ENCODE results near the gene C16orf87.
"Not testable (repeated sequence)": the region's sequence is repeated elsewhere in the genome, so short reads cannot be mapped to it uniquely, and the experiment has no call there.

The C16orf87 gene

DNA sequence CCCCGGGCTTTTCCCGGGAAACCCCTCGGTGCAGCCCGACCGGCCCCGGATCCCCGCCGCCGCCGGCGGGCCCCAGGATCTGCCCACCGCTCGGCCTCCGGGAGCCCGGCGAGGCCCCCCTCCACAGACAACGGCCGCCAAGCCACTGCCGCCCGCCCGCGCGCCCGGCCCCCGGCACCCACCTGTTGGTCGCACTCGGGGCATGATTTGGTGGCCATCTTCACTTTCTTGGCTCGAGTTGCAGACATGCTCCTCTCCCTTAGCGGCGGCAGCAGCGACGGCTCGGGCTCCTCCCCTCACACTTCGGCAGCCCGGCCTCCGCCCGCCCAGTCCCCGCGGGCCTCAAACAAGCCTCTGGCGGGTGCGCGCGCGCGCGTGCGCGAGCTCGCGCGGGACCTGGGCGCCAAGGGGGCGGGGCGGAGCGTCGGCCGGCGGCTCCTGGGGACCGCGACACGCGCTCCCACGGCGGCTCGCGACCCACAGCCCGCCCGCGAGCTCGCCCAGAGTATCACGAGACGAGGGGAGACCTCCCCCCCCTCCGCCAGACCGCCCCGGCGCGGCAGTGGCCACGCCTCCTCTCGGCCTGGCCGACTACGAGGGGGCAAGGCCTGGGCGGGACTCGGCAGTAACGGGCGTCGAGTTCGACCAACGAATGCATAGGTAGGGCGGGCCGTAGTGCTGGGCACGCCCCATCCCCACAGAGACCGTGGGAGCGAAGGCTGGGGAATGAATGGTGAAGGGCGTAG lies at the start of gene C16orf87:
TSS of gene C16orf87 (minus strand) at position 279 of the 746 bp plus-strand sequence. CDS start at position 248, 31 bp downstream.
- no peak for DNase-seq

DNA sequence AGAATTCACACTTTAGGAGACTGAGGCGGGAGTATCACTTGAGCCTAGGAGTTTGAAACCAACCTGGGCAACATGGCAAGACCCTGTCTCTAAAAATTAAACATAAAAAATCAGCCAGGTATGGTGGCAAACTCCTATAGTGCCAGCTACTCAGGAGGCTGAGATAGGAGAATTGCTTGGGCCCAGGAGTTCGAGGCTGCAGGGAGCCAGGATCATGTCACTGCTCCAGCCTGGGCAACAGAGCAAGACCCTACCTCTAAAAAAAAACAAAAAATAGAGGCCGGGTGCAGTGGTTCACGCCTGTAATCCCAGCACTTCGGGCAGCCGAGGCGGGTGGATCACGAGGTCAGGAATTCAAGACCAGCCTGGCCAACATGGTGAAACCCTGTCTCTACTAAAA lies 44.3 kb upstream of the C16orf87 start:
- no peak for DNase-seq

GRCh38 chr16:46873201-46873600 lies 42.2 kb upstream of the C16orf87 start:
- DNase-seq = no peak

DNA sequence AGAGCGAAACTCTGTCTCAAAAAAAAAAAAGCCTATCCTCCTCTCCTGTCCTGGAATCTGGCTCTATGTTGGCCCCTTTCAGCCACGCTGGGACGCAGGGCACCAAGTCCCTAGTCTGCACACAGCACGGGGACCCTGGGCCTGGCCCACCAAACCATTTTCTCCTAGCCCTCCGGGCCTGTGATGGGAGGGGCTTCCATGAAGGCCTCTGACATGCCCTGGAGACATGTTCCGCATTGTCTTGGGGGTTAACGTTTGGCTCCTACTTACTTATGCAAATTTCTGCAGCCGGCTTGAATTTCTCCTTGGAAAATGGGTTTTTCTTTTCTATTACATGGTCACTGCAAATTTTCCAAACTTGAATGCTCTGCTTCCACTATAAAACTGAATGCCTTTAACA lies 40.6 kb upstream of the C16orf87 start:
- no peak for DNase-seq

DNA sequence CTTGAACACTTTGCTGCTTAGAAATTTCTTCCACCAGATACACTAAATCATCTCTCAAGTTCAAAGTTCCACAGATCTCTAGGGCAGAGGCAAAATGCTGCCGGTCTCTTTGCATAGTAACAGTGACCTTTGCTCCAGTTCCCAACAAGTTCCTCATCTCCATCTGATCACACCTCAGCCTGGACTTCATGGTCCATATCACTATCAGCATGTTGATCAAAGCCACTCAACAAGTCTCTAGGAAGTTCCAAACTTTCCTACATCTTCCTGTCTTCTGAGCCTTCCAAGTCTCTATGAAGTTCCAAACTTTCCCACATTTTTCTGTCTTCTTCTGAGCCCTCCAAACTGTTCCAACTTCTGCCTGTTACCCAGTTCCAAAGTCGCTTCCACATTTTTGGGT lies 37.9 kb upstream of the C16orf87 start:
- DNase-seq = not testable (repeated sequence)

DNA sequence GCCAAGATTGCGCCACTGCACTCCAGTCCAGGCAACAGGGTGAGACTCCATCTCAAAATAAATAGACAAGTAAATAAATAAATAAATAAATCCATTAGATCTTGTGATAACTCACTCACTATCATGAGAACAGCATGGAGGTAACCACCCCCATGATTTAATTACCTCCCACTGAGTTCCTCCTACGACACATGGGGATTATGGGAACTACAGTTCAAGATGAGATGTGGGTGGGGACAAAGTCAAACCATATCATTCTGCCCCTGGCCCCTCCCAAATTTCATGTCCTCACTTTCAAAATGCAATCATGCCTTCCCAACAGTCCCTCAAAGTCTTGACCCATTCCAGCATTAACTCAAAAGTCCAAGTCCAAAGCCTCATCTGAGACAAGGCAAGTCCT lies 36.5 kb upstream of the C16orf87 start:
- not testable (repeated sequence) for DNase-seq

- DNase-seq = no peak
Observed at GRCh38 chr16:46866286-46866685, 35.3 kb upstream of the C16orf87 start.

DNA sequence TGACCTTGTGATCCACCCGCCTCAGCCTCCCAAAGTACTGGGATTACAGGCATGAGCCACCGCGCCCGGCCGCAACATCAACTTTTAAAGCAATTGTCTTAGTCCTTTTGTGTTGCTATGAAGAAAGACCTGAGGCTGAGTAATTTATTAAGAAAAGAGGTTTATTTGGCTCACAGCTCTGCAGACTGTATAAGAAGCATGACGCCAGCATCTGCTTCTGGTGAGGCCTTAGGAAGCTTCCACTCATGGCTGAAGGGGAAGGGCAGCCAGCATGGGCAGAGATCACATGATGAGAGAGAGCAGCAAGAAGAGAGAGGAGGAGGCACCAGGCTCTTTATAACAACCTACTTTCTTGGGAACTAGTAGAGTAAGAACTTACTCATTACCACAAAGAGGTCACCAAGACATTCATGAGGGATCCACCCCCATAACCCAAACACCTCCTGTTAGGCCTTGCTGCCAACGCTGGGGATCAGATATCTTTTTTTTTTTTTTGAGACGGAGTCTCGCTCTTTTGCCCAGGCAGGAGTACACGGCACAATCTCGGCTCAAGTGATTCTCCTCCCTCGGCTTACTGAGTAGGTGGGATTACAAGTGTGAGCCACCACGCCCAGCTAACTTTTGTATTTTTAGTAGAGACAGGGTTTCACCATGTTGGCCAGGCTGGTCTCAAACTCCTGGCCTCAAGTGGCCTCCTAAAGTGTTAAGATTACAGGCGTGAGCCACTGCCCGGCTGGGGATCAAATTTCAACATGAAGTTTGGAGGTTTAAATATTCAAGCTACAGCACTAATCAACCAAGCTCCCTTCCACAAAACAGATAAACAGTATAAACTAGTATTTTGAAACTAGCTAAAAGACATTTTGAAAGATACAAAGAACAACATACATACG lies 31.8 kb upstream of the C16orf87 start:
- no peak for DNase-seq

GRCh38 chr16:46859719-46860152 lies 28.8 kb upstream of the C16orf87 start:
- no peak for DNase-seq

DNA sequence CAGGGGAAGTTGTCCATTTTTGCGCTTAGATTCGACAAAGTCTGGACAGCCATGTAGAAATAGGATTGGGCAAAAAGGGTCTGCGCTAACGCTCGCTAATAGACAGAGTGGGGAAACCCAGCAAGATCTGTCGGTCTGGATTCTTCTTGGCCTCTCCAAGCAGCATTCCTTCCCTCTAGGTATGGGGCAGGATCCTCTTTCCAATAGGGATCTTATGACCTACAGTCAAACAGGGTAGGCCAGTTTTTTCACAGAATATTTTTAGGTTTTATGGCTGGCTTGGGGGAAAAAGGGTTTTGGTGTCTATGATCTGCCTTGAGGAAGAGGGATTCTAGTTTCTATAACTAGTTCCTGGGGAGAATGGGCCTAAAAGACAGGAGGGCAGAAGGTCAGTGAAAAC lies 27.2 kb upstream of the C16orf87 start:
- no peak for DNase-seq

GRCh38 chr16:46857368-46857945 lies 26.5 kb upstream of the C16orf87 start:
- no peak for DNase-seq

GRCh38 chr16:46855389-46855788 lies 24.4 kb upstream of the C16orf87 start:
- no peak for DNase-seq

DNA sequence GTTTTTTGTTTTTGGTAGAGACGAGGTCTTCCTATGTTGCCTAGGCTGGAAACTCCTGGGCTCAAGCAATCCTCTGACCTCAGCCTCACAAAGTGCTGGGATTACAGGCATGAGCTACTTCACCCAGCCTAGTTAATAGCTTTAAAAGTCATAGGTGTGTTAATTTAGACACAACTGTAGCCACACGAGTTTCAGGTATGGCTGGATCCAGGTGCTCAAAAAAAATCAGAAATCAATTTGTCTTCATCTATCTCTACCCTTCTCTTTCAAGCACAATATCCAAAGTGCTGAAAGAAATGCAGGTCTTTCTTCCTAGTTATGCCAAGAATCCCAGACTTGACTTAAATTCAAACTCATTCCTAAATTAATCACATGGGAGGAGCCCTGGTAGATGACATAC lies 23.9 kb upstream of the C16orf87 start:
- no peak for DNase-seq

DNA sequence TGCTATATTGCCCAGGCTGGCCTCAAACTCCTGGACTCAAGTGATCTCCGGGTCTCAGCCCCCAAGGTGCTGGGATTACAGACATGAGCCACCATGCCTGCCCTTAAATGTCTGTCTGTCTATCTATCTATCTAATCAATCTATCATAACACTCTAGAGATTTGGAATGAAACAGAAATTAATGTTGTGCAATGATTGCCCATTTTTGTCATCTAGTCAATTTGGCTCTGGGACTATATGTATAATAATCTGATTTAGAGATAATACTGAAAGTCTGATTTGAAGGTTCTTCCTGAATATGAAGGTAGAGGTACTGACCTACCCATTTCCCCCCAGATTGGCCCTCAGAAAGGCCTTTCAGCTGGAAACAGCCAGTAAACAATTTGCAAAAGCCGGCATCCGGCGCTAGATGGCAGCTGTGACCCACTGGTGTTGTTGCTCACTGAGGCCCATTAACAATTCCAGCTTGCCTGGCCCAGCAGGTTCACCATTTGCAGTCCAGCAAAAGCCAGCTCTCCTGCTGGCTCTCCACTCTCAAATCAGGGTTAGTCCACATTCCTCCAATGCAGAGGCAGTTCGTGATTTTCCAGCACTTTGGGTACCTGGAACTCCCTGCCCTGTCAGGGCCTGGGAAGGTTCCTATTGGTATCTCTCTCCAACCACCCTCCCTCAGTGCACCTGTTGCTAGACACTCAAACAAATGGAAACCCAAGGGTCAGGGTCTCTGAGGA lies 22.9 kb upstream of the C16orf87 start:
- DNase-seq = no peak

DNA sequence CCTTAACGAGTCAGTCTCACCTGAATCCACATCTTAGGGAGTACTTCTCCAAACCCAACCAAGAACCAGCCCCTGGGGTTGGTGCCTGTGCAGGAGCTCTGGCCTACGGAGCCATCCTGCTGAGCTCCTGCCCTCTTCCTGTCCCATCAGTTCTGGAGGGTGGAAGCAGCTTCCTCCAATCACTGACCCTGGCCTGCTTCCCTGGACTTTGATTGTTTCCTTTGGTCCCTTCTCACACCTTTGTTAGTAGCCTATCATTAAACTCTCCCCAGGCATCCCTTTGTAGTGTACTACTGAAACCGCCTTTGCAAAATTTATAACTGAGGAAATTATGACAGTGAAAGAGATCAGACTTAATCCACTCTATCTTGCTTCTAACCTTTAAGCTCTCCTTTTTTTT lies 21.1 kb upstream of the C16orf87 start:
- DNase-seq = no peak

GRCh38 chr16:46850619-46851555 lies 19.9 kb upstream of the C16orf87 start:
- DNase-seq = no peak

GRCh38 chr16:46848768-46849764 lies 18.1 kb upstream of the C16orf87 start:
- no peak for DNase-seq

DNA sequence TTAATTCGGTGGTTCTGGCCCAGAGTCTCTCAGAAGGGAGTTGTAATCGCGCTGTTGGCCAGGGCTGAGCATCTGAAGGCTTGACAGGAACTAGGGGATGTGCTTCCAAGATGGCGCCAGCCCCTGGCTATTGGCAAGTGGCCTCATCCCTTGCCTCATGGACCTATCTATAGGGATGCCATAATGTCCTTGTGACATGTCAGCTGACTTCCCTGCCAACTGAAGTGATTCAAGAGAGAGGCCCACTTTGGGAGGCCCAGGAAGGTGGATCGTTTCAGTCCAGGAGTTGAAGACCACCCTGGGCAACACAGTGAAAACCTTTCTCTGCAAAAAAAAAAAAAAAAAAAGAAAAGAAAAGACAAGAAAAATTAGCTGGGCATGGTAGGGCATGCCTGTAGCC lies 15.0 kb upstream of the C16orf87 start:
- DNase-seq = no peak

- DNase-seq = no peak
Observed at GRCh38 chr16:46844771-46845170, 13.8 kb upstream of the C16orf87 start.

DNA sequence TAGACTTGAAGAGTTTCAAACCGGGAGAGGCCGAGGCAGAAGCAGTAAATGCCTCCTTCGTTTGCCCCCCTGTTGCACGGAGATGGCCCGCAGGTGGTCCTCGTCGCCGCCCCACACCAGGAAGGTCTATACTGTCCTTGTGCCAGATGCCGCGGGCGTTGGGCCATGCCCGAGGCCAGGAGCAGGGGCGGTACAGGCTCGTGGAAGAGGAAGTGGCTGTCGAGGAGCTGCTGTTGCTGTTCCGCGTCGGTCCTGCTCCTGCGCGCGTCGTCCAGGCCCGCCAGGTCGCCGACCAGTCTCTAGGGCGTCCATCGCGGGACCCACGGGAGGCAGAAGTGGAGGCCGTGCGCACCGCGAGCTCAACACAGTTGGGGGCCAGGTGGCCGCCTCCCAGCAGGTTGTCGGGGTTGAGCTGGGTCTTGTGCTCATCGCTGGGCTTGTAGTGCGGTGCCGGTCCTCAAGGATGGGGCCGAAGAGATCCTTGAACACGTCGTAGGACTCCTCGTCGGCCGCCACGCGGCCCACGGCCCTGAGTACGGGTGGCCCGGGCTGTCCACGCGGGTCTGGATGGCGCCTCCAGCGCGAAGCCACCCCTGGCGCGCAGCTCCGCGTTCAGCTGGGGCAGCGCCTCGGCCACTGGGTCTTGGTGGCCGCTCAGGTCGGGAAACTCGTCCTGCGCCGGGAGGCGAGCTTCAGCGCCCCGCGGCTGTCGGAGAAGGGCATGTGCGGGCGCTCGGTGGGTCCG lies 13.1 kb upstream of the C16orf87 start:
- DNase-seq = no peak
